ENCODE results near the gene TIMM50. TPM values are rescaled to one million over a fixed set of nuclear protein-coding genes. Genes with fewer than 3 reads are reported as not detected.

Gene TIMM50
- total and polyA plus RNA-seq, 2 of the 13 experiments (the other 11 are each of a cell fraction or from before 2014, with no cell fraction given), result 91.1 to 92.5 TPM

- no peak; the same call in 1 of the 2 replicates for TF ChIP-seq GLI4 (CRISPR knock-in tag; IDR thresholded peaks at IDR 0.05; ENCODE audit: borderline replicate concordance)
- TF ChIP-seq THAP9 (CRISPR knock-in tag; IDR thresholded peaks at IDR 0.05; ENCODE audit: borderline replicate concordance), result peak; percentile 83
- TF ChIP-seq ZNF713 (CRISPR knock-in tag; IDR thresholded peaks at IDR 0.05), result no peak
- TF ChIP-seq HINFP (CRISPR knock-in tag; IDR thresholded peaks at IDR 0.05; ENCODE audit: low read depth), result 0 out of 2 replicates have a peak, but pooled peaks have one; percentile 53
- no peak for TF ChIP-seq ZNF530 (CRISPR knock-in tag; IDR thresholded peaks at IDR 0.05; ENCODE audit: low read depth)
- 0 out of 2 replicates have a peak, but pooled peaks have one; percentile 51 for TF ChIP-seq ZNF670 (CRISPR knock-in tag; IDR thresholded peaks at IDR 0.05; ENCODE audit: borderline replicate concordance)
- peak; percentile 93 for TF ChIP-seq YEATS4 (CRISPR knock-in tag; IDR thresholded peaks at IDR 0.05; ENCODE audit: borderline replicate concordance)
- TF ChIP-seq RFXANK (CRISPR knock-in tag; IDR thresholded peaks at IDR 0.05), result 0 out of 2 replicates have a peak, but pooled peaks have one; percentile 31
- TF ChIP-seq CEBPB (IDR thresholded peaks at IDR 0.05; ENCODE audit: borderline replicate concordance, low read depth, low read length), result no peak
- TF ChIP-seq ZNF737 (CRISPR knock-in tag; IDR thresholded peaks at IDR 0.05; ENCODE audit: borderline replicate concordance), result no peak
- TF ChIP-seq ZNF773 (CRISPR knock-in tag; IDR thresholded peaks at IDR 0.05; ENCODE audit: borderline replicate concordance), result no peak
- TF ChIP-seq, protein P1, sequence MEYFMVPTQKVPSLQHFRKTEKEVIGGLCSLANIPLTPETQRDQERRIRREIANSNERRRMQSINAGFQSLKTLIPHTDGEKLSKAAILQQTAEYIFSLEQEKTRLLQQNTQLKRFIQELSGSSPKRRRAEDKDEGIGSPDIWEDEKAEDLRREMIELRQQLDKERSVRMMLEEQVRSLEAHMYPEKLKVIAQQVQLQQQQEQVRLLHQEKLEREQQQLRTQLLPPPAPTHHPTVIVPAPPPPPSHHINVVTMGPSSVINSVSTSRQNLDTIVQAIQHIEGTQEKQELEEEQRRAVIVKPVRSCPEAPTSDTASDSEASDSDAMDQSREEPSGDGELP (IDR thresholded peaks at IDR 0.05; ENCODE audit: borderline replicate concordance, low read depth), result no peak; the same call in 1 of the 2 replicates
- peak; percentile 47; the same call in 1 of the 2 replicates for TF ChIP-seq FOXA3 (CRISPR knock-in tag; IDR thresholded peaks at IDR 0.05)
- TF ChIP-seq ELF3 (CRISPR knock-in tag; IDR thresholded peaks at IDR 0.05), result peak; percentile 62
- TF ChIP-seq SALL1 (CRISPR knock-in tag; IDR thresholded peaks at IDR 0.05), result peak; percentile 91
- TF ChIP-seq ESRRA (CRISPR knock-in tag; IDR thresholded peaks at IDR 0.05; ENCODE audit: low read depth), result peak; percentile 88
- TF ChIP-seq MBNL3 (CRISPR knock-in tag; conservative IDR thresholded peaks at IDR 0.05), result no peak
- TF ChIP-seq NR1H2 (CRISPR knock-in tag; IDR thresholded peaks at IDR 0.05; ENCODE audit: borderline replicate concordance, low read depth), result no peak
- no peak for TF ChIP-seq MATR3 (CRISPR knock-in tag; IDR thresholded peaks at IDR 0.05)
- TF ChIP-seq MED13 (CRISPR knock-in tag; IDR thresholded peaks at IDR 0.05), result no peak
- TF ChIP-seq MTA1 (CRISPR knock-in tag; IDR thresholded peaks at IDR 0.05; ENCODE audit: borderline replicate concordance), result peak; percentile 58; the same call in 1 of the 2 replicates
- peak; percentile 50 for TF ChIP-seq GMEB2 (CRISPR knock-in tag; IDR thresholded peaks at IDR 0.05; ENCODE audit: low read depth)
- no peak for TF ChIP-seq SIX4 (CRISPR knock-in tag; IDR thresholded peaks at IDR 0.05)
- TF ChIP-seq SAP130 (CRISPR knock-in tag; IDR thresholded peaks at IDR 0.05; ENCODE audit: low read depth), result peak; percentile 88
These were observed at the start of gene TIMM50 (continued) for GRCh38 chr19:39480337-39481228.

All from HepG2 (cell line).